GM23338 (cell line): ENCODE results near the gene SLC8A3. TPM values are rescaled to one million over a fixed set of nuclear protein-coding genes. Genes with fewer than 3 reads are reported as not detected.

Experiments
- ATAC-seq: fragments of 200-7000 bp; cut with Tn5 transposase; 3 replicates; pipeline ENCODE4 v1.9.1; 2020
- DNase-seq: peaks from one replicate; pipeline ENCODE4 v3.0.0-alpha.2; 2015; ENCODE audit warnings: low spot score
- H2AFZ ChIP-seq: fragments of 200-600 bp; sonication (generic); 2 replicates; pipeline ENCODE4 v1.8.0; 2016; ENCODE audit warnings: antibody characterized with exemption, mild to moderate bottlenecking, moderate library complexity
- H3F3A ChIP-seq: fragments of 200-600 bp; sonication (generic); replicated peaks from 2 replicates; pipeline ENCODE4 v1.8.0; 2017; ENCODE audit warnings: antibody characterized with exemption, mixed run types, low read depth
- H3K27ac ChIP-seq: fragments of 200-600 bp; sonication (generic); 2 replicates; pipeline ENCODE4 v1.6.1; 2016; ENCODE audit warnings: low read depth
- H3K27me3 ChIP-seq: fragments of 200-600 bp; sonication (generic); 2 replicates; pipeline ENCODE4 v1.8.0; 2016; ENCODE audit warnings: mild to moderate bottlenecking, mixed run types, moderate library complexity; ENCODE audit not compliant: insufficient read depth
- H3K36me3 ChIP-seq: fragments of 200-600 bp; sonication (generic); 2 replicates; pipeline ENCODE4 v1.8.0; 2016; ENCODE audit warnings: mild to moderate bottlenecking; ENCODE audit not compliant: insufficient read depth
- H3K4me1 ChIP-seq: fragments of 200-600 bp; sonication (generic); 2 replicates; pipeline ENCODE4 v1.8.0; 2016; ENCODE audit warnings: mild to moderate bottlenecking, moderate library complexity; ENCODE audit not compliant: insufficient read depth
- H3K4me2 ChIP-seq: fragments of 200-600 bp; sonication (generic); 2 replicates; pipeline ENCODE4 v1.7.1; 2017; ENCODE audit warnings: mixed run types
- H3K4me3 ChIP-seq: fragments of 200-600 bp; sonication (generic); 2 replicates; pipeline ENCODE4 v1.6.1; 2016; ENCODE audit warnings: mixed run types
- H3K79me2 ChIP-seq: fragments of 200-600 bp; sonication (generic); replicated peaks from 2 replicates; pipeline ENCODE4 v1.8.0; 2017; ENCODE audit warnings: mild to moderate bottlenecking; ENCODE audit not compliant: insufficient read depth
- H3K9me2 ChIP-seq: fragments of 200-600 bp; sonication (generic); 2 replicates; pipeline ENCODE4 v1.8.0; 2017; ENCODE audit not compliant: insufficient read depth
- H4K20me1 ChIP-seq: fragments of 200-600 bp; sonication (generic); replicated peaks from 2 replicates; pipeline ENCODE4 v1.8.0; 2017; ENCODE audit warnings: mild to moderate bottlenecking; ENCODE audit not compliant: insufficient read depth
- H3K27ac Mint-ChIP-seq: 2 replicates; pipeline ENCODE4 v1.8.0; 2020; ENCODE audit warnings: inconsistent platforms, mild to moderate bottlenecking, moderate library complexity, mixed read lengths
- H3K27me3 Mint-ChIP-seq: 3 replicates; pipeline ENCODE4 v1.8.0; 2022; ENCODE audit warnings: low read depth, mild to moderate bottlenecking, moderate library complexity, mixed read lengths, inconsistent platforms; ENCODE audit not compliant: insufficient read depth, poor library complexity
- H3K36me3 Mint-ChIP-seq: 3 replicates; pipeline ENCODE4 v1.8.0; 2021; ENCODE audit warnings: low read depth, mild to moderate bottlenecking, inconsistent platforms, moderate library complexity, mixed read lengths
- H3K4me1 Mint-ChIP-seq: 3 replicates; pipeline ENCODE4 v1.8.0; 2020; ENCODE audit warnings: mild to moderate bottlenecking, inconsistent platforms, mixed read lengths
- H3K4me3 Mint-ChIP-seq: 3 replicates; pipeline ENCODE4 v1.8.0; 2021; ENCODE audit warnings: moderate library complexity, mild to moderate bottlenecking, inconsistent platforms, mixed read lengths
- H3K9me3 Mint-ChIP-seq: 3 replicates; pipeline ENCODE4 v1.8.0; 2020; ENCODE audit warnings: moderate library complexity, mild to moderate bottlenecking, inconsistent platforms, mixed read lengths
- CREB1 ChIP-seq: fragments of 250-450 bp; sonication (Bioruptor Pico); IDR thresholded peaks from 2 replicates; pipeline ENCODE4 v1.5.0; 2020; ENCODE audit warnings: low read depth, mild to moderate bottlenecking, moderate library complexity
- CTCF ChIP-seq, 2 experiments: fragments of 200-600 bp in 1 of 2; sonication (generic) in 1 of 2; conservative IDR thresholded peaks; 2 replicates each; pipeline versions ENCODE4 v1.5.1 to v1.6.1; 2016 to 2017; ENCODE audit warnings: antibody characterized with exemption in 2 of 2, low read depth in 2 of 2, mild to moderate bottlenecking in 2 of 2, moderate library complexity in 1 of 2
- ETS1 ChIP-seq: IDR thresholded peaks from 2 replicates; pipeline ENCODE4 v1.6.1; 2016; ENCODE audit warnings: antibody characterized with exemption
- EZH2 ChIP-seq: fragments of 200-600 bp; sonication (generic); IDR thresholded peaks from one replicate; pipeline ENCODE4 v1.8.0; 2017; ENCODE audit warnings: antibody characterized with exemption, mild to moderate bottlenecking, low read depth; ENCODE audit not compliant: unreplicated experiment
- EZH2phosphoT487 ChIP-seq: fragments of 200-600 bp; sonication (generic); IDR thresholded peaks from one replicate; pipeline ENCODE4 v1.8.1; 2018; ENCODE audit warnings: antibody characterized with exemption; ENCODE audit not compliant: unreplicated experiment
- JUNB ChIP-seq: IDR thresholded peaks from one replicate; pipeline ENCODE4 v1.6.1; 2016; ENCODE audit warnings: antibody characterized with exemption; ENCODE audit not compliant: unreplicated experiment
- NANOG ChIP-seq: IDR thresholded peaks from 2 replicates; pipeline ENCODE4 v1.6.1; 2016; ENCODE audit warnings: antibody characterized with exemption, borderline replicate concordance
- POLR2AphosphoS5 ChIP-seq: IDR thresholded peaks from 2 replicates; pipeline ENCODE4 v1.6.1; 2016; ENCODE audit warnings: antibody characterized with exemption, low read depth
- REST ChIP-seq: IDR thresholded peaks from one replicate; pipeline ENCODE4 v1.6.1; 2018; ENCODE audit warnings: antibody characterized with exemption; ENCODE audit not compliant: unreplicated experiment
- STAT1 ChIP-seq: IDR thresholded peaks from one replicate; pipeline ENCODE4 v1.6.1; 2016; ENCODE audit warnings: antibody characterized with exemption; ENCODE audit not compliant: unreplicated experiment
- ZNF114 ChIP-seq: fragments of 250-450 bp; sonication (Bioruptor Pico); IDR thresholded peaks from 2 replicates; pipeline ENCODE4 v1.5.0; 2020; ENCODE audit warnings: mild to moderate bottlenecking, moderate library complexity
- ZNF331 ChIP-seq: fragments of 250-450 bp; sonication (Bioruptor Pico); IDR thresholded peaks from 2 replicates; pipeline ENCODE4 v1.5.0; 2020; ENCODE audit warnings: low read depth, mild to moderate bottlenecking, moderate library complexity
- ZNF462 ChIP-seq: fragments of 250-450 bp; sonication (Bioruptor Pico); IDR thresholded peaks from 2 replicates; pipeline ENCODE4 v1.5.0; 2020; ENCODE audit warnings: mild to moderate bottlenecking, moderate library complexity
- polyA plus RNA-seq: library from polyadenylated mRNA; unstranded; fragments of >200 nt; fragmentation: Nextera tagmentation; extraction: Ambion mirVana; gene quantifications from 2 replicates; pipeline ENCODE4 v1.2.1, GENCODE V29; 2016
- total RNA-seq: library from RNA; depleted of rRNA; stranded (reverse); fragments of >200 nt; shearing (Covaris generic); gene quantifications from 2 replicates; pipeline ENCODE4 v1.2.3, GENCODE V29; 2014

Gene SLC8A3
- total and polyA plus RNA-seq, 2 experiments from 2014 or later: 0.82 to 2.0 TPM

- H3K27me3 ChIP-seq: no peaks in the 10 kb centered on the region
- peaks cover 19% of the 10 kb centered on the region; the same call in 1 of the 2 replicates for H3K9me2 ChIP-seq
- H3K27ac Mint-ChIP-seq: no peak overlapping the region
- no peak overlapping the region; the same call in 1 of the 2 replicates for H2AFZ ChIP-seq
- peaks cover 6% of the 10 kb centered on the region for H3K4me1 Mint-ChIP-seq
- H3K4me2 ChIP-seq: no peak overlapping the region
- H3K4me1 ChIP-seq: peaks cover 6% of the 10 kb centered on the region
- ATAC-seq: no peak
- no peak overlapping the region for H3K4me3 ChIP-seq
- H3K9me3 Mint-ChIP-seq: no peaks in the 10 kb centered on the region
- peaks cover 6% of the 10 kb centered on the region for H3K27me3 Mint-ChIP-seq
- no peaks in the 10 kb centered on the region for H3K79me2 ChIP-seq
- no peak for DNase-seq
- no peaks in the 10 kb centered on the region for H3F3A ChIP-seq
- no peaks in the 10 kb centered on the region for H4K20me1 ChIP-seq
- no peak overlapping the region for H3K4me3 Mint-ChIP-seq
- no peaks in the 10 kb centered on the region for H3K36me3 Mint-ChIP-seq
- H3K27ac ChIP-seq: no peak overlapping the region
- no peaks in the 10 kb centered on the region for H3K36me3 ChIP-seq
- TF ChIP-seq ETS1 (no peak), CREB1 (CRISPR knock-in tag) (no peak), EZH2 (no peak), ZNF462 (no peak), JUNB (no peak), REST (no peak), STAT1 (no peak), ZNF331 (no peak), POLR2AphosphoS5 (no peak), NANOG (no peak), EZH2phosphoT487 (no peak), CTCF (conservative IDR thresholded peaks at IDR 0.05; ENCODE audit: low read depth in 2 of 2) (no peak), ZNF114 (CRISPR knock-in tag) (no peak)
Measured at GRCh38 chr14:70061108-70061507, 127.6 kb downstream of the SLC8A3 start.
